Measurements from ENCODE around the gene SRBD1.

DNA sequence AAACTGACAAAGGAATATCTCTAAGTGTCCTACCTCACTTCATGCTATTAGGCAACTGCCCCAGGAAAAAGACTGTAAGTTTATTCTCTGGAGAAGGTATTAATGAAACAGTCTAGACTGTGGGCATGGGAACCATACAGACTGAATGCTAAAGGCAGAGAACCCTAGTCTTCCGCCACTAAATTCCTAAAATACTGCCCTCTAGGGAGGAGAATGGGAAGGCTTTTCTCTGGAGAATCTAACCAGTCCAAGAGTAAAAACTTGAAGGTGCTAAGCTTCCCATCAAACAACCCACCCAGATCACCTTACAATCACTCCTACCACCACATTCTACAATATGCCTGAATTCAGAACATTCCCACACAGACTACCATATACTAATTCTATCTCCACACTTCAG lies 3.4 kb downstream of the SRBD1 start:
- TF ChIP-seq CTCF (IDR thresholded peaks at IDR 0.05; ENCODE audit: low read depth, low read length, missing input control) (peak; percentile 12), GABPA (IDR thresholded peaks at IDR 0.05 in 1 of 2, conservative IDR thresholded peaks at IDR 0.05 in 1 of 2) (no peak), YY1 (IDR thresholded peaks at IDR 0.05) (no peak), EGR1 (IDR thresholded peaks at IDR 0.05; ENCODE audit: low read depth in 2 of 2) (no peak)
- TF ChIP-seq, protein P1, sequence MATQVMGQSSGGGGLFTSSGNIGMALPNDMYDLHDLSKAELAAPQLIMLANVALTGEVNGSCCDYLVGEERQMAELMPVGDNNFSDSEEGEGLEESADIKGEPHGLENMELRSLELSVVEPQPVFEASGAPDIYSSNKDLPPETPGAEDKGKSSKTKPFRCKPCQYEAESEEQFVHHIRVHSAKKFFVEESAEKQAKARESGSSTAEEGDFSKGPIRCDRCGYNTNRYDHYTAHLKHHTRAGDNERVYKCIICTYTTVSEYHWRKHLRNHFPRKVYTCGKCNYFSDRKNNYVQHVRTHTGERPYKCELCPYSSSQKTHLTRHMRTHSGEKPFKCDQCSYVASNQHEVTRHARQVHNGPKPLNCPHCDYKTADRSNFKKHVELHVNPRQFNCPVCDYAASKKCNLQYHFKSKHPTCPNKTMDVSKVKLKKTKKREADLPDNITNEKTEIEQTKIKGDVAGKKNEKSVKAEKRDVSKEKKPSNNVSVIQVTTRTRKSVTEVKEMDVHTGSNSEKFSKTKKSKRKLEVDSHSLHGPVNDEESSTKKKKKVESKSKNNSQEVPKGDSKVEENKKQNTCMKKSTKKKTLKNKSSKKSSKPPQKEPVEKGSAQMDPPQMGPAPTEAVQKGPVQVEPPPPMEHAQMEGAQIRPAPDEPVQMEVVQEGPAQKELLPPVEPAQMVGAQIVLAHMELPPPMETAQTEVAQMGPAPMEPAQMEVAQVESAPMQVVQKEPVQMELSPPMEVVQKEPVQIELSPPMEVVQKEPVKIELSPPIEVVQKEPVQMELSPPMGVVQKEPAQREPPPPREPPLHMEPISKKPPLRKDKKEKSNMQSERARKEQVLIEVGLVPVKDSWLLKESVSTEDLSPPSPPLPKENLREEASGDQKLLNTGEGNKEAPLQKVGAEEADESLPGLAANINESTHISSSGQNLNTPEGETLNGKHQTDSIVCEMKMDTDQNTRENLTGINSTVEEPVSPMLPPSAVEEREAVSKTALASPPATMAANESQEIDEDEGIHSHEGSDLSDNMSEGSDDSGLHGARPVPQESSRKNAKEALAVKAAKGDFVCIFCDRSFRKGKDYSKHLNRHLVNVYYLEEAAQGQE (IDR thresholded peaks at IDR 0.05), result no peak
